Astrocyte of the spinal cord (primary cell): Measurements from ENCODE around the gene METTL1.

ENCODE experiments used
- DNase-seq: peaks from one replicate; pipeline ENCODE4 v3.0.0; 2011; ENCODE audit warnings: low read depth, low spot score
- H3K4me3 ChIP-seq: 2 replicates; pipeline ENCODE4 v1.5.1; 2011; ENCODE audit warnings: low read depth, mild to moderate bottlenecking, low read length, moderate library complexity
- CTCF ChIP-seq: IDR thresholded peaks from 2 replicates; pipeline ENCODE4 v1.5.1; 2012; ENCODE audit warnings: low read depth, mild to moderate bottlenecking, low read length, inconsistent platforms
- in situ Hi-C: cut with HindIII; loops from 2 replicates; pipeline ENCODE4 v1.10.0; 2017; ENCODE audit warnings: low sequenced_read_pairs

The METTL1 gene

GRCh38 chr12:57758552-57759359 lies 13.1 kb downstream of the METTL1 start:
- in situ Hi-C loops = no loop called here
- TF ChIP-seq CTCF = no peak
- DNase-seq = no peak
- H3K4me3 ChIP-seq = no peak overlapping the region

DNA sequence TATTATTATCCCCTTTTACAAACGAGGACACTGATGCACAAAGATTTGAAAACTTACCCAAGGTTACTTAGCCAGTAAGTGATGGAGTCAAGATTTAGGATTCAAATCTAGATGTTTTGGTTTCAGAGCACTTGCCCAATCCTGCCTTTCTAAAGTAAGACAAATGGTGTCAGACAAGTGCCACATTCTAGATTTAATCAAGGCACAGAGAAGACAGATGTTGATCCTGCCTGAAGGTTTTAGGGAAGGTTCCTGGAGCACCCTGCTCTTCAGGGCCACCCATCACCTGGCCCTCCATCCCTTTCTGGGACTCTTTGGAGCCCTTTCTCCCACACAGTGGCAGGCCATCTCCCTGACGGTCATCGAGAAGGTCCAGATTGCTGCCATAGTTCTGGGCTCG lies 14.1 kb downstream of the METTL1 start:
- H3K4me3 ChIP-seq = no peak overlapping the region
- DNase-seq = no peak
- no peak for TF ChIP-seq CTCF
- in situ Hi-C loops = no loop called here

DNA sequence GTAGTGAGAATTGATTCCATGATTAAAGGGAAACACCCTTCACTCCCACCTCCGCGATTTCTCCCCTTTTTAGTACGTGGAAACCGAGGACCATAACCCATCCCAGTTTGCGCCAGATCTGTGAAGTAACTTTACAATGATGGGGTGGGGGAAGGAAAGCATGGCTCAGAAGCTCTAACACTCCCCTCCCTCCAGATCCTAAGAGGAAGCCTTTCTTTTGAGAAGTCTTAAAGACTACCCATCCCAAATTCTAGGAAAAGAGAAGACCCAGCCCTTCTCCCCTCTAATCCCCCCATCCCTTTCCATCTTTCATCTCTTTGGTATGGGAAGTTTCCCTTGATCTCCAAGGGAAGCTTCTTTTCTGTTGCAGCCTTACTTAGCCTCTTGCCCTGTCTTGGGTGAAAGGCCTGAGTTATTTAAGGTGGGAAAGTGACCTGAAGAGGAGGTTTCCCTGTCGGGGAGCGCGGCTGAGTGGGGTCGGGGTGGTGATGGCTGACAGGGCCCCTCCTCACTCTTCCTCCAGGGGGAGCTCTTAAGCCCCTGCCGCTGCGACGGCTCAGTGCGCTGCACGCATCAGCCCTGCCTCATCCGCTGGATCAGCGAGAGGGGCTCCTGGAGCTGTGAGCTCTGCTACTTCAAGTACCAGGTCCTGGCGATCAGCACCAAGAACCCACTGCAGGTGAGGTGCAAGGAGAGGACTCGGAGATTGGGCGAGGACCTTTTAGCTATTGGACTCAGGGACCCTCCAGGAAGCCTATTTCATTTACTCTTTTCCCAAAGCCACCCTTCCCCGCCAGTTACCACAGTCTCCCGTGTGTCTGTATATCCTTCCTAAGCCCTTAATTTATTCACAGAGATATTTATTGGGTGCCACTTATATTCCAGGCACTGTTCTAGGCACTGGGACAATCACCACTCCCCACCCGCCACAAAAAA lies 15.2 kb downstream of the METTL1 start:
- no peak overlapping the region for H3K4me3 ChIP-seq
- peak; percentile 76 for TF ChIP-seq CTCF
- DNase-seq = no peak
- in situ Hi-C loops = no loop called here

DNA sequence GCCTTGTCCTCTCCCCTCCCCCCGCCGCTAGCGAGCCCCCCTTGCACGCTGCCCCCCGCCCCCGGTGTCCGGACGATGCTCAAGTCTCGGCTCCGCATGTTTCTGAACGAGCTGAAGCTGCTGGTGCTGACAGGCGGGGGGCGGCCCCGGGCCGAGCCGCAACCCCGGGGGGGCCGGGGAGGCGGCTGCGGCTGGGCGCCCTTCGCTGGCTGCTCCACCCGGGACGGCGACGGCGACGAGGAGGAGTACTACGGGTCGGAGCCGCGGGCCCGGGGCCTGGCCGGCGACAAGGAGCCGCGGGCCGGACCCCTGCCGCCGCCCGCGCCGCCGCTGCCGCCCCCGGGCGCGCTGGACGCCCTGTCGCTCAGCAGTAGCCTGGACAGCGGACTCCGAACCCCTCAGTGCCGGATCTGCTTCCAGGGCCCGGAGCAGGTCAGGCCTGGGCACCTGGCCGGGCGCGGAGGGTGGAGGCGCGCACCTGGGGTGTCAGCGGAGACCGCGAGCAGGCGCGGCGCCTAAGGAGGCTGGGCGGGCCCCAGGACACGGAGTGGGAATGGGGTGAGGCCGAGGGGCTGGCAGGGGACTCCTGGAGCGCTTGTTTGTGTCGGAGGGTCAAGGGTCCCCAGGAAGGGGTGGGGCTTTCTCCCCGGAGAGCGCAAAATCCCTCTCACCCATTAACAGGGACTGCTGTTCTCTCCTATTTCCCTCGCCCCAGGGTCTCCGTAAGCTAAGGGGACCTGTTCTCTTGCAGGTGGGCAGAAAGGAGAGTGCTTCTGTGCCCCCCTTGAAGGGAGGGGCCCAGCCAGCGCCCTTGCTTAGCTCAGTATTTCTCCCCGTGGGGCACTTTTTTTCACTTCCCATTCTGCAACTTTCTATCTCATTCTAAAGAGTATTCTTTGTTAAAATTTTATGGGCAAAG lies 16.2 kb downstream of the METTL1 start:
- TF ChIP-seq CTCF = no peak
- no peak for DNase-seq
- H3K4me3 ChIP-seq = peak overlapping the region; percentile 46
- in situ Hi-C loops = no loop called here

GRCh38 chr12:57755194-57755453 lies 16.8 kb downstream of the METTL1 start:
- TF ChIP-seq CTCF = no peak
- no peak for DNase-seq
- peak overlapping the region; percentile 46 for H3K4me3 ChIP-seq
- in situ Hi-C loops = no loop called here
